Neural progenitor cell (in vitro differentiated cells): ENCODE measurements around the gene ZNF106. TPM values are rescaled to one million over a fixed set of nuclear protein-coding genes. Genes with fewer than 3 reads are reported as not detected.

ENCODE experiments used
- DNase-seq: peaks from one replicate; pipeline ENCODE4 v3.0.0-alpha.2; 2016; ENCODE audit warnings: low spot score
- H2AFZ ChIP-seq: fragments of 200-600 bp; sonication (generic); replicated peaks from 2 replicates; pipeline ENCODE4 v1.6.1; 2016; ENCODE audit warnings: antibody characterized with exemption
- H3F3A ChIP-seq: fragments of 200-600 bp; sonication (generic); 2 replicates; pipeline ENCODE4 v1.6.1; 2016; ENCODE audit warnings: antibody characterized with exemption, low read depth
- H3K27ac ChIP-seq: fragments of 200-600 bp; sonication (generic); 2 replicates; pipeline ENCODE4 v1.5.1; 2016; ENCODE audit warnings: mild to moderate bottlenecking
- H3K27me3 ChIP-seq: fragments of 200-600 bp; sonication (generic); 2 replicates; pipeline ENCODE4 v1.6.1; 2016; ENCODE audit warnings: mild to moderate bottlenecking, moderate library complexity
- H3K36me3 ChIP-seq: fragments of 200-600 bp; sonication (generic); 2 replicates; pipeline ENCODE4 v1.5.1; 2016
- H3K4me1 ChIP-seq: fragments of 200-600 bp; sonication (generic); 2 replicates; pipeline ENCODE4 v1.6.1; 2016; ENCODE audit warnings: mixed run types
- H3K4me2 ChIP-seq: fragments of 200-600 bp; sonication (generic); 2 replicates; pipeline ENCODE4 v1.6.1; 2016
- H3K4me3 ChIP-seq: fragments of 200-600 bp; sonication (generic); 2 replicates; pipeline ENCODE4 v1.5.1; 2016
- H3K79me2 ChIP-seq: fragments of 200-600 bp; sonication (generic); 2 replicates; pipeline ENCODE4 v1.6.1; 2016; ENCODE audit warnings: low read depth
- H3K9ac ChIP-seq: fragments of 200-600 bp; sonication (generic); 2 replicates; pipeline ENCODE4 v1.6.1; 2016
- H3K9me3 ChIP-seq: fragments of 200-600 bp; sonication (generic); 2 replicates; pipeline ENCODE4 v1.5.1; 2016; ENCODE audit warnings: low read depth
- H4K20me1 ChIP-seq: fragments of 200-600 bp; sonication (generic); 2 replicates; pipeline ENCODE4 v1.6.1; 2016; ENCODE audit warnings: low read depth
- H3K27ac Mint-ChIP-seq: 3 replicates; pipeline ENCODE4 v1.8.0; 2021; ENCODE audit warnings: mixed read lengths
- H3K27me3 Mint-ChIP-seq: 2 replicates; pipeline ENCODE4 v1.8.0; 2022; ENCODE audit warnings: low read depth, mild to moderate bottlenecking, inconsistent platforms, moderate library complexity, mixed read lengths; ENCODE audit not compliant: insufficient read depth
- H3K36me3 Mint-ChIP-seq: 3 replicates; pipeline ENCODE4 v1.8.0; 2021; ENCODE audit warnings: mixed read lengths
- H3K4me1 Mint-ChIP-seq: 3 replicates; pipeline ENCODE4 v1.8.0; 2021; ENCODE audit warnings: mixed read lengths
- H3K4me3 Mint-ChIP-seq: 3 replicates; pipeline ENCODE4 v1.8.0; 2021; ENCODE audit warnings: mild to moderate bottlenecking, moderate library complexity, mixed read lengths
- H3K9me3 Mint-ChIP-seq: 3 replicates; pipeline ENCODE4 v1.8.0; 2020; ENCODE audit warnings: mixed read lengths
- EZH2 ChIP-seq: fragments of 200-600 bp; sonication (generic); IDR thresholded peaks from 2 replicates; pipeline ENCODE4 v1.6.1; 2017; ENCODE audit warnings: antibody characterized with exemption, mild to moderate bottlenecking, moderate library complexity
- EZH2phosphoT487 ChIP-seq: fragments of 200-600 bp; sonication (generic); IDR thresholded peaks from 2 replicates; pipeline ENCODE4 v1.6.1; 2017; ENCODE audit warnings: antibody characterized with exemption
- total RNA-seq: library from RNA; depleted of rRNA; stranded (reverse); fragments of >200 nt; gene quantifications from 2 replicates; pipeline ENCODE4 v1.2.3, GENCODE V29; 2015; ENCODE audit warnings: low replicate concordance
- TF ChIP-seq, protein P1 (sequence below): fragments of 200-600 bp; sonication (generic); IDR thresholded peaks from 2 replicates; pipeline ENCODE4 v1.5.1; 2017; ENCODE audit warnings: antibody characterized with exemption, mild to moderate bottlenecking

ZNF106 gene
- total RNA-seq, 1 donor from 2014 or later = 72.2 TPM

GRCh38 chr15:42503825-42504224, 12.9 kb upstream of the ZNF106 start:
- no peak overlapping the region for H3K27ac ChIP-seq
- no peaks in the 10 kb centered on the region for H3F3A ChIP-seq
- Mint-ChIP-seq H3K4me3 (no peak overlapping the region), H3K36me3 (peaks cover under 1% of the 10 kb centered on the region), H3K27me3 (no peaks in the 10 kb centered on the region), H3K27ac (no peak overlapping the region), H3K4me1 (peaks cover 6% of the 10 kb centered on the region), H3K9me3 (no peaks in the 10 kb centered on the region)
- no peak overlapping the region for H3K9ac ChIP-seq
- DNase-seq = no peak
- no peaks in the 10 kb centered on the region for H3K9me3 ChIP-seq
- TF ChIP-seq EZH2 (no peak), EZH2phosphoT487 (no peak)
- TF ChIP-seq, protein P1, sequence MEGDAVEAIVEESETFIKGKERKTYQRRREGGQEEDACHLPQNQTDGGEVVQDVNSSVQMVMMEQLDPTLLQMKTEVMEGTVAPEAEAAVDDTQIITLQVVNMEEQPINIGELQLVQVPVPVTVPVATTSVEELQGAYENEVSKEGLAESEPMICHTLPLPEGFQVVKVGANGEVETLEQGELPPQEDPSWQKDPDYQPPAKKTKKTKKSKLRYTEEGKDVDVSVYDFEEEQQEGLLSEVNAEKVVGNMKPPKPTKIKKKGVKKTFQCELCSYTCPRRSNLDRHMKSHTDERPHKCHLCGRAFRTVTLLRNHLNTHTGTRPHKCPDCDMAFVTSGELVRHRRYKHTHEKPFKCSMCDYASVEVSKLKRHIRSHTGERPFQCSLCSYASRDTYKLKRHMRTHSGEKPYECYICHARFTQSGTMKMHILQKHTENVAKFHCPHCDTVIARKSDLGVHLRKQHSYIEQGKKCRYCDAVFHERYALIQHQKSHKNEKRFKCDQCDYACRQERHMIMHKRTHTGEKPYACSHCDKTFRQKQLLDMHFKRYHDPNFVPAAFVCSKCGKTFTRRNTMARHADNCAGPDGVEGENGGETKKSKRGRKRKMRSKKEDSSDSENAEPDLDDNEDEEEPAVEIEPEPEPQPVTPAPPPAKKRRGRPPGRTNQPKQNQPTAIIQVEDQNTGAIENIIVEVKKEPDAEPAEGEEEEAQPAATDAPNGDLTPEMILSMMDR = no peak
- H3K27me3 ChIP-seq = no peaks in the 10 kb centered on the region
- H4K20me1 ChIP-seq = peaks cover 33% of the 10 kb centered on the region
- H3K4me3 ChIP-seq = no peak overlapping the region
- H3K4me2 ChIP-seq = no peak overlapping the region
- no peaks in the 10 kb centered on the region for H3K4me1 ChIP-seq
- H3K36me3 ChIP-seq = no peaks in the 10 kb centered on the region
- peaks cover 92% of the 10 kb centered on the region for H3K79me2 ChIP-seq
- H2AFZ ChIP-seq = no peak overlapping the region

GRCh38 chr15:42502477-42502876, 11.5 kb upstream of the ZNF106 start:
- H3F3A ChIP-seq = no peaks in the 10 kb centered on the region
- TF ChIP-seq EZH2phosphoT487 (no peak), EZH2 (no peak)
- TF ChIP-seq, protein P1 = no peak
- H4K20me1 ChIP-seq = peaks cover 28% of the 10 kb centered on the region
- peaks cover 94% of the 10 kb centered on the region for H3K79me2 ChIP-seq
- no peaks in the 10 kb centered on the region for H3K36me3 Mint-ChIP-seq
- no peak overlapping the region for H3K27ac Mint-ChIP-seq
- H3K27me3 Mint-ChIP-seq = no peaks in the 10 kb centered on the region
- no peak overlapping the region for H3K9ac ChIP-seq
- H3K4me2 ChIP-seq = no peak overlapping the region
- no peaks in the 10 kb centered on the region for H3K36me3 ChIP-seq
- no peaks in the 10 kb centered on the region for H3K9me3 Mint-ChIP-seq
- H3K4me1 Mint-ChIP-seq = peaks cover 6% of the 10 kb centered on the region
- no peak overlapping the region for H2AFZ ChIP-seq
- DNase-seq = no peak
- H3K4me1 ChIP-seq = no peaks in the 10 kb centered on the region
- no peaks in the 10 kb centered on the region for H3K9me3 ChIP-seq
- H3K4me3 ChIP-seq = no peak overlapping the region
- H3K4me3 Mint-ChIP-seq = no peak overlapping the region
- no peaks in the 10 kb centered on the region for H3K27me3 ChIP-seq
- H3K27ac ChIP-seq = no peak overlapping the region

GRCh38 chr15:42499858-42500609, 9.1 kb upstream of the ZNF106 start:
- H2AFZ ChIP-seq = no peak overlapping the region
- H3K4me3 ChIP-seq = no peak overlapping the region
- H3K4me2 ChIP-seq = no peak overlapping the region
- peaks cover 18% of the 10 kb centered on the region for H4K20me1 ChIP-seq
- no peaks in the 10 kb centered on the region for H3K27me3 ChIP-seq
- no peak overlapping the region for H3K9ac ChIP-seq
- Mint-ChIP-seq H3K27me3 (no peaks in the 10 kb centered on the region), H3K27ac (no peak overlapping the region), H3K9me3 (no peaks in the 10 kb centered on the region), H3K4me3 (no peak overlapping the region), H3K36me3 (no peaks in the 10 kb centered on the region), H3K4me1 (peaks cover 19% of the 10 kb centered on the region)
- TF ChIP-seq, protein P1 = no peak
- TF ChIP-seq EZH2phosphoT487 = no peak
- no peak for TF ChIP-seq EZH2
- no peak for DNase-seq
- H3F3A ChIP-seq = peaks cover 7% of the 10 kb centered on the region
- H3K9me3 ChIP-seq = no peaks in the 10 kb centered on the region
- H3K4me1 ChIP-seq = peaks cover 7% of the 10 kb centered on the region
- peaks cover 93% of the 10 kb centered on the region for H3K79me2 ChIP-seq
- no peak overlapping the region for H3K27ac ChIP-seq
- no peaks in the 10 kb centered on the region for H3K36me3 ChIP-seq
